Psoas muscle (tissue), 8 donors: ENCODE results near the gene MMP24. TPM values are rescaled to one million over a fixed set of nuclear protein-coding genes. Genes with fewer than 3 reads are reported as not detected.

Experiments
- ATAC-seq, 4 donors: fragments of 200-7000 bp; cut with Tn5 transposase; one replicate each; pipeline ENCODE4 v1.9.1; 2020; ENCODE audit warnings: moderate library complexity in 3 of 4, mild to moderate bottlenecking in 2 of 4
- DNase-seq, 2 donors: peaks; one replicate each; pipeline ENCODE4 v3.0.0-alpha.2; 2020
- H3K27ac ChIP-seq: fragments of 200-600 bp; one replicate; pipeline ENCODE4 v1.8.0; 2022
- H3K27me3 ChIP-seq, 3 donors: fragments of 200-600 bp in 1 of 3; one replicate each; pipeline versions ENCODE4 v1.6.1 to v1.8.0; 2013 to 2022; ENCODE audit warnings: low read length in 2 of 3, mild to moderate bottlenecking in 2 of 3, moderate library complexity in 1 of 3; ENCODE audit not compliant: insufficient read depth in 3 of 3
- H3K36me3 ChIP-seq, 2 donors: fragments of 200-600 bp in 1 of 2; one replicate each; pipeline versions ENCODE4 v1.6.1 to v1.8.0; 2013 to 2022; ENCODE audit warnings: low read depth in 1 of 2, mild to moderate bottlenecking in 1 of 2, moderate library complexity in 1 of 2; ENCODE audit not compliant: insufficient read depth in 1 of 2
- H3K4me1 ChIP-seq: fragments of 200-600 bp; one replicate; pipeline ENCODE4 v1.8.0; 2022
- H3K4me3 ChIP-seq: fragments of 200-600 bp; one replicate; pipeline ENCODE4 v1.8.0; 2022; ENCODE audit warnings: mild to moderate bottlenecking
- H3K9me3 ChIP-seq: fragments of 200-600 bp; one replicate; pipeline ENCODE4 v1.8.0; 2022
- WGBS, 3 donors: extraction: QIAGEN DNeasy Blood & Tissue Kit; methylation state at CpG; one replicate each; pipeline versions ENCODE4 v1.1.6 to v1.1.7; 2013; 5-methylcytosine and 5-hydroxymethylcytosine counted together
- intact Hi-C, 2 donors: fragments of 100-400 bp; cut with DNase I; formaldehyde crosslinking; loops; one replicate each; pipeline versions ENCODE4 v1.11.0 to v1.14.2; 2022
- polyA plus RNA-seq, 3 donors: library from polyadenylated mRNA; stranded (reverse); fragments of 200-250 nt; gene quantifications; one replicate each; pipeline ENCODE4 v1.2.3, GENCODE V29; 2013
- total RNA-seq, 4 donors: library from RNA; stranded (reverse); fragmentation: NEBNext Ultra II Directional in 2 of 4; extraction: Animal tissue kit (Norgen Biotek cat#: 25700) in 2 of 4; gene quantifications; one replicate each; pipeline versions ENCODE4 v1.2.1 to v1.2.4, GENCODE V29; 2021 to 2023
- TF ChIP-seq, protein P1 (sequence below): fragments of 200-600 bp; IDR thresholded peaks from one replicate; pipeline ENCODE4 v1.8.0; 2022; ENCODE audit warnings: antibody characterized with exemption
- donor health status: healthy with polysubstance abuse.
- donor health status: DM: no; HTN: no; CAD: no; lungs with moderate emphysema.
- donor health status: Bipolar disorder and iron deficiency.
- donor health status: healthy.
- donor health status: DM: yes; HTN: yes; CAD: no.
- donor health status: DM: no; HTN: no; CAD: no.
- donor health status: DM: no; HTN: no; CAD: no.
- donor health status: DM: yes; HTN: yes; CAD: no.

MMP24 gene
- total and polyA plus RNA-seq, 7 donors: 0.01 to 0.27 (median 0.12) TPM; not detected in 1

DNA sequence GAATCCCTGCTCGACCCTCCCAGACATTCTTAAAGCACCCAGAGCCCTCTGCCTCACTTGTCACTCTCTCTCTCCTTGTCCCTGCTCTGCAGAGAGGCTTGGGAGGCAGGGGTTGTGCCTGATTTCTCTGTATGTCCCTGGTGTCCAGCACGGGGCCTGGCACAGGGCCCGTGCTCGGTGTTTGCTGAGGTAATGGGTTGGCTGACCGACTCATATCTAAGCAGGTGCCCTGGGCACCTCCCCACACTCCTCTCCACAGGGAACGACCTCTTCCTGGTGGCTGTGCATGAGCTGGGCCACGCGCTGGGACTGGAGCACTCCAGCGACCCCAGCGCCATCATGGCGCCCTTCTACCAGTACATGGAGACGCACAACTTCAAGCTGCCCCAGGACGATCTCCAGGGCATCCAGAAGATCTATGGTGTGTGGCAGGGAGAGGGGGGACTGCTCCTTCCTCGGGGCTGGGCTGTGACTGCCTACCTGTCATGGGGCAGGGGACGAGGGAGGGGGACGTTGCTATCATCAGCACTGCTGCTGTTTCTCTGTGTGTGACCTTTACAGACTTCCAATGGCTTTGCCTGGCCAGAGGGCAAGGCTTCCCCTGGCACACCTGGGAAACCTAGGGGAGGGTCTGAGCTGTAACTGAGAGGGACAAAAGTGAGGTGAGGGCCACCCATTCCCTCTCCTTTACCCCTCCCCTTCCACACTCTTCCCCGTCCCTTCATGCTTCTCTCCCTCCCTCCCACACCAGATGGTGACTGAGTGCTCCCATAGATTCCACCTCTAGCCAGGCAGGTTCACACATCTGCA, 37.2 kb downstream of the MMP24 start:
- H3K4me1 ChIP-seq: no peaks in the 10 kb centered on the region
- H3K36me3 ChIP-seq: peaks cover 0 to 24% of the 10 kb centered on the region in 2 donors
- no peak overlapping the region for H3K4me3 ChIP-seq
- no peak overlapping the region for H3K27ac ChIP-seq
- TF ChIP-seq, protein P1, sequence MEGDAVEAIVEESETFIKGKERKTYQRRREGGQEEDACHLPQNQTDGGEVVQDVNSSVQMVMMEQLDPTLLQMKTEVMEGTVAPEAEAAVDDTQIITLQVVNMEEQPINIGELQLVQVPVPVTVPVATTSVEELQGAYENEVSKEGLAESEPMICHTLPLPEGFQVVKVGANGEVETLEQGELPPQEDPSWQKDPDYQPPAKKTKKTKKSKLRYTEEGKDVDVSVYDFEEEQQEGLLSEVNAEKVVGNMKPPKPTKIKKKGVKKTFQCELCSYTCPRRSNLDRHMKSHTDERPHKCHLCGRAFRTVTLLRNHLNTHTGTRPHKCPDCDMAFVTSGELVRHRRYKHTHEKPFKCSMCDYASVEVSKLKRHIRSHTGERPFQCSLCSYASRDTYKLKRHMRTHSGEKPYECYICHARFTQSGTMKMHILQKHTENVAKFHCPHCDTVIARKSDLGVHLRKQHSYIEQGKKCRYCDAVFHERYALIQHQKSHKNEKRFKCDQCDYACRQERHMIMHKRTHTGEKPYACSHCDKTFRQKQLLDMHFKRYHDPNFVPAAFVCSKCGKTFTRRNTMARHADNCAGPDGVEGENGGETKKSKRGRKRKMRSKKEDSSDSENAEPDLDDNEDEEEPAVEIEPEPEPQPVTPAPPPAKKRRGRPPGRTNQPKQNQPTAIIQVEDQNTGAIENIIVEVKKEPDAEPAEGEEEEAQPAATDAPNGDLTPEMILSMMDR: no peak
- intact Hi-C loops: loop anchor here in 1 of 2 donors (10.0 kb wide), 1 partner anchor 429 kb away; no protein-coding TSS in a partner anchor
- no peaks in the 10 kb centered on the region for H3K27me3 ChIP-seq
- 68 to 71% (median 70%) methylated on average over 17 of the region's 17 CpGs for WGBS, 3 donors
- H3K9me3 ChIP-seq: no peaks in the 10 kb centered on the region
- DNase-seq: no peak
- ATAC-seq: peak; percentile 25 to 60 (median 43)

- peaks cover 0 to 28% of the 10 kb centered on the region in 2 donors for H3K36me3 ChIP-seq
- H3K9me3 ChIP-seq: no peaks in the 10 kb centered on the region
- intact Hi-C loops: loop anchor here in 1 of 2 donors (10.0 kb wide), 1 partner anchor 430 kb away; no protein-coding TSS in a partner anchor
- no peak overlapping the region for H3K27ac ChIP-seq
- TF ChIP-seq, protein P1: no peak
- DNase-seq (no peak), ATAC-seq (no peak)
- WGBS, 3 donors: 76 to 85% (median 83%) methylated on average over 1 of the region's 1 CpG
- H3K4me3 ChIP-seq: no peak overlapping the region
- H3K4me1 ChIP-seq: no peaks in the 10 kb centered on the region
- no peaks in the 10 kb centered on the region for H3K27me3 ChIP-seq
Measured at GRCh38 chr20:35264755-35265154, 38.3 kb downstream of the MMP24 start.

- H3K36me3 ChIP-seq: peaks cover 0 to 51% of the 10 kb centered on the region in 2 donors
- ATAC-seq (no peak), DNase-seq (no peak)
- H3K4me3 ChIP-seq: no peak overlapping the region
- H3K9me3 ChIP-seq: no peaks in the 10 kb centered on the region
- no peaks in the 10 kb centered on the region for H3K27me3 ChIP-seq
- intact Hi-C loops: loop anchor here in 1 of 2 donors (10.0 kb wide), 1 partner anchor 432 kb away; no protein-coding TSS in a partner anchor
- H3K27ac ChIP-seq: no peak overlapping the region
- WGBS, 3 donors: 88 to 92% (median 90%) methylated on average over 14 to 16 of the region's 16 CpGs
- no peaks in the 10 kb centered on the region for H3K4me1 ChIP-seq
- TF ChIP-seq, protein P1: no peak
Measured at GRCh38 chr20:35267092-35267491, 40.6 kb downstream of the MMP24 start.

- H3K27ac ChIP-seq: no peak overlapping the region
- peak; percentile 66 to 76 for DNase-seq
- intact Hi-C loops: loop anchor here in 1 of 2 donors (10.0 kb wide), 1 partner anchor 434 kb away; no protein-coding TSS in a partner anchor
Measured at GRCh38 chr20:35269055-35269781, 42.7 kb downstream of the MMP24 start.

More at GRCh38 chr20:35269055-35269781, 42.7 kb downstream of the MMP24 start:
- H3K4me1 ChIP-seq: no peaks in the 10 kb centered on the region
- H3K27me3 ChIP-seq: no peaks in the 10 kb centered on the region
- no peak overlapping the region for H3K4me3 ChIP-seq
- TF ChIP-seq, protein P1: peak; percentile 56
- WGBS, 3 donors: 54 to 59% (median 57%) methylated on average over 14 of the region's 14 CpGs
- H3K36me3 ChIP-seq: peaks cover 0 to 54% of the 10 kb centered on the region in 2 donors
- peak; percentile 72 to 83 (median 76) for ATAC-seq
- H3K9me3 ChIP-seq: no peaks in the 10 kb centered on the region
